ENCODE results near the gene HBG1.

The HBG1 gene

DNA sequence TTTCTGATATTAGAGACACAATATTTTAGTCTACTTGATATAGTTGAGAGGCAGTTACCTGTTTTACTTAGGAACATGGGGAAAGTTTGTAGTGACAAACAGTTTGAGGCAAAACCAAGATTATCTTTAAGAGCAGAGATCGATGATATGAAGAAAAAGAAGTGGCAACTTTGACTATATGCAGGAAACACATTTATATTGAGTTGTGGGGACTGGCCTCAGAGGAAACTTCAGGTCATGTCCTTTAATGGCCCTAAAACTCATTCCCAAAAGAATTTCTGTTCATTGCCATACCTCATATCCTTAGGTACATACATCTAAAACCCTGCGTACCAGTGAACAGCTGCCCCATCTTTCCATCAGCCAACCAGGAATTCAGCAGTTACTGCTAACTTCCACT is 4.5 kb downstream of the HBG1 start:
- no peak for DNase-seq

- DNase-seq: no peak
Observed at GRCh38 chr11:5243816-5244180, 5.9 kb downstream of the HBG1 start.

DNA sequence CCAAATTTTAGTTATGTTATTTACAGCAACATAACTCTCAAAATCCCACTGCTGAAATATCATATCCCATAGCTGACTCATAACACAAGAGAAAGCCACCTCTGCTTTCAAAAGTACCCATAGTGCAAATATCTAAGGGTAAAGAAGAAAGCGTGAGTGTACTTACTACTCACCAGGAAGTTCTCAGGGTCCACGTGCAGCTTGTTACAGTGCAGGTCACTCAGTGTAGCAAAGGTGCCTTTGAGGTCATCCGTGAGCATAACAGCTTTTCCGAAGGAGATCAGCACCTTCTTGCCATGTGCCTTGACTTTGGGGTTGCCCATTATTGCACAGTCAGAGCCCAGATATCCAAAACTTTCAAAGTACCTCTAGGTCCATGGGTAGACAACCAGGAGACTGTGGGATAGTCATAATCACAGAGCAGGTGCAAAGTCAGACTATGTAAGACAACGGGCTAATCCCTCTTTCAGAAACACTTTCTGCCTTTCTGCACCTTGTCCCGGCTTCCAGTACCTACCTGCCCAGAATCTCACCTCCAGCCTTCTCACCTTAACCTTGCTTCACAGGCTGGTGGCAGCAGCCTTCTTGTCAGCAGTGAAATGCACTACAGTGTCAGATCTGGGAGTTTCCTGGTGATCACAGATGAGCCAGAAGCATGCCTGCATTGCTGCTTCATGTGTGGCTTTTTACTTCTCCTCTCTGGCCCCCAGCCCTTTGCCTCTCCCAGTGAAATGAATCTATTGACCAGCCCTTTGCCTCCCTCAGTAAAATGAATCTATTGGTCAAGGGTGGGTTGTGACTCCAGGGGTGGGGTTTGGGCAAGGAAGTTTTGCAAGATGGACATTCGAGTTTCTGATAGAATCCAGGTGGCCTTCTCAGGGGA is 6.5 kb downstream of the HBG1 start:
- no peak for DNase-seq

DNA sequence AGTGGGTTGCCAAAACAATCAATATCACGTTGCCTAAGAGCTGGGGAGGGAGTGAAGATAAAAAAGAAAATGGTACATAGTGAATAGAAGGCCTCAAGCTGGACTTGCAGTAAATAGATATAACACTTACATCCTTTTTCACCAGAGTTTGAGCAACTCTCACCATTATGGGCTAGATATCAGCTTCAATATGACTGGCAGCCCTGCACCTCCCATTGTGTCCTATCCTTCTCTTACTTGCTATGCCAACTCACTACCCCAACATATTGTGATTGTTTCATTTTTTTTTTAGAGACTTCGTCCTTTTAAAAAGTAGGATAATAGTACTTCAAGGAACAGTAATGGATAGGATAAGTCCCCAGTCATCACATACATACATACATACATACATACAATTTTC is 7.4 kb downstream of the HBG1 start:
- no peak for DNase-seq

- DNase-seq: no peak
Observed at GRCh38 chr11:5241458-5241857, 8.2 kb downstream of the HBG1 start.

GRCh38 chr11:5240458-5240857 is 9.2 kb downstream of the HBG1 start:
- DNase-seq: no peak

GRCh38 chr11:5240056-5240455 is 9.6 kb downstream of the HBG1 start:
- DNase-seq: no peak

DNA sequence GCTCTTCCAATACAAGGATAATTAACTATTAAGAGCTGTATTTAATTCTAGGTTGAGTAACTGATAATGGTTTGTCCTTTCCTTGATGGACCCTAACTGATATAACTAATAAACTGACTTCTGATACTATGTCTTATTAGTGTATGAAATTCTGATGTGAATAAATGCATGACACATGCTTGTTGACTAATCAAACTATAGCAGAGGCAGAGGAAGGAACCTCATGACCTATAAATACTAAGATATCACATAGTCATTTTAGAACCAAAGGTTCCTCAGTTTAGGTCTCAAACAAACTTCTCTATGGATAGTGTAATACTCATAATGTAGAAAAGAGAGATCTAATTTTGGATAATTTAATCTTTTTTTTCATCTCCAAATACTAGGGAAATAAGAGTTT is 10.6 kb downstream of the HBG1 start:
- DNase-seq: no peak

- DNase-seq: no peak
Observed at GRCh38 chr11:5238486-5238885, 11.2 kb downstream of the HBG1 start.

- DNase-seq: no peak
Observed at GRCh38 chr11:5237420-5237819, 12.2 kb downstream of the HBG1 start.

- DNase-seq: no peak
Observed at GRCh38 chr11:5235364-5236095, 14.1 kb downstream of the HBG1 start.

DNA sequence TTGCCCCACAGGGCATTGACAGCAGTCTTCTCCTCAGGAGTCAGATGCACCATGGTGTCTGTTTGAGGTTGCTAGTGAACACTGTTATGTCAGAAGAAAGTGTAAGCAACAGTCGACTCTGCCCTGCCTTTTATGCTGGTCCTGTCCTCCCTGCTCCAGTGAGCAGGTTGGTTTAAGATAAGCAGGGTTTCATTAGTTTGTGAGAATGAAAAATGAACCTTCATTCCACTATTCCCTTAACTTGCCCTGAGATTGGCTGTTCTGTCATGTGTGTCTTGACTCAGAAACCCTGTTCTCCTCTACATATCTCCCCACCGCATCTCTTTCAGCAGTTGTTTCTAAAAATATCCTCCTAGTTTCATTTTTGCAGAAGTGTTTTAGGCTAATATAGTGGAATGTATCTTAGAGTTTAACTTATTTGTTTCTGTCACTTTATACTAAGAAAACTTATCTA is 15.2 kb downstream of the HBG1 start, which contains the start of gene HBD:
Gene HBD (minus strand): TSS at position 103 of the 454 bp plus-strand sequence. CDS start 50 bp downstream, at position 53.
- DNase-seq: no peak

GRCh38 chr11:5233307-5233706 is 16.4 kb downstream of the HBG1 start:
- DNase-seq: no peak

DNA sequence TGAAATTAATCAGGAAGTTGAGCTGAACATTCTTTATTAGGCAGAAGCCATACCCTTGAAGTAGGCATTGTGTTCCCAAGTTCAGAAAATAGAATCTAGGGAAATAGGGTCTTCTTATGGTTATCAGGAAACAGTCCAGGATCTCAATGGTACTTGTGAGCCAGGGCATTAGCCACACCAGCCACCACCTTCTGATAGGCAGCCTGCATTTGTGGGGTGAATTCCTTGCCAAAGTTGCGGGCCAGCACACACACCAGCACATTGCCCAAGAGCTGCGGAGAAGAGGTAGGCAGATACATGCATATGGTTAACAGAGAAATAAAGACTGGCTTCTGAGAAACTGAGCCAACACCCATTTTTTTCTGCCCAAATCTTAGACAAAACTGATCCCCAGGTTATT is 16.8 kb downstream of the HBG1 start:
- DNase-seq: no peak

GRCh38 chr11:5232176-5232575 is 17.5 kb downstream of the HBG1 start:
- no peak for DNase-seq

DNA sequence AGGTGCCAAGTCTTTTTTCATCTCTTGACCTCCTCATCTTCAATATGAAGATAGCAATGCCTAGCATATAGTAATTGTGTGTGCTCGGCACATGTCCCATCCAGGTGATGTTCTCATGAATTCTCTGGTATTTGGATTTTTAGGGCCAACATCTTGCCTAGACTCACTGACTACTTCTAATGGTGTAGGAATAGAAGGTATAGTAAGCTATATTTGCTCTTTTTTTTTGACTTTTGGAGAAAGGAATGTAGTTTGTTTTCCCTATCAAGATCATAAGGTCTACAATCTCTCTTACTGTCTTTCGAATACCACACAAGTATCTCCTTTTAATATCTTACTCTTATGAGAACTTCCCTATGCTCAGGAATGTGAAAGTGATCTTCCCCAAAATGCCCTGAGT is 18.5 kb downstream of the HBG1 start:
- no peak for DNase-seq

GRCh38 chr11:5230266-5230665 is 19.4 kb downstream of the HBG1 start:
- DNase-seq: no peak

GRCh38 chr11:5229796-5230195 is 19.9 kb downstream of the HBG1 start:
- DNase-seq: no peak

- DNase-seq: no peak
Observed at GRCh38 chr11:5229356-5229755, 20.3 kb downstream of the HBG1 start.

- no peak for DNase-seq
Observed at GRCh38 chr11:5228124-5228523, 21.5 kb downstream of the HBG1 start.

DNA sequence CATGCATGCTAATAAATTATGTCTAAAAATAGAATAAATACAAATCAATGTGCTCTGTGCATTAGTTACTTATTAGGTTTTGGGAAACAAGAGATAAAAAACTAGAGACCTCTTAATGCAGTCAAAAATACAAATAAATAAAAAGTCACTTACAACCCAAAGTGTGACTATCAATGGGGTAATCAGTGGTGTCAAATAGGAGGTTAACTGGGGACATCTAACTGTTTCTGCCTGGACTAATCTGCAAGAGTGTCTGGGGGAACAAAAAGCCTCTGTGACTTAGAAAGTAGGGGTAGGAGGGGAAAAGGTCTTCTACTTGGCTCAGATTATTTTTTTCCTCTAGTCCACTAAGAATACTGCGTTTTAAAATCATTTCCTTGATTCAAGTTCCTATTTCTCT is 22.0 kb downstream of the HBG1 start:
- DNase-seq: no peak

- DNase-seq: no peak
Observed at GRCh38 chr11:5226732-5227310, 22.8 kb downstream of the HBG1 start, which contains the start of gene HBB. HBB (minus strand) TSS chr11:5227071; CDS start chr11:5227021, 50 bp downstream.

- no peak for DNase-seq
Observed at GRCh38 chr11:5225480-5225871, 24.2 kb downstream of the HBG1 start.
